HCT116 (cell line): ENCODE results near the gene MRLN. TPM values are rescaled to one million over a fixed set of nuclear protein-coding genes. Genes with fewer than 3 reads are reported as not detected.

Source experiments
- ATAC-seq: fragments of 200-7000 bp; cut with Tn5 transposase; 2 replicates; pipeline ENCODE4 v1.9.1; 2020; ENCODE audit warnings: mild to moderate bottlenecking, moderate library complexity
- BruUV-seq: library from RNA; stranded (reverse); fragments of 400-500 nt; replicated peaks from 2 replicates; lab custom pipeline; 2021; lab: Mats Ljungman, UMichigan
- CTCF ChIA-PET: fragments of 300-600 bp; sonication (Branson Sonifier 250); formaldehyde crosslinking; loops from one replicate; lab custom pipeline; 2021; ENCODE audit warnings: antibody characterized with exemption; lab: Charles Lee
- POLR2A ChIA-PET: fragments of 300-600, 350-600 bp; sonication (Branson Sonifier 250); formaldehyde crosslinking; loops from one replicate; lab custom pipeline; 2021; ENCODE audit warnings: antibody characterized with exemption; lab: Charles Lee
- RAD21 ChIA-PET, 2 experiments: fragments of 300-600 bp; sonication (Branson Sonifier 250); formaldehyde crosslinking; loops; one replicate each; lab custom pipeline; 2023; ENCODE audit warnings: low total read pairs in 2 of 2; ENCODE audit not compliant: uncharacterized antibody in 2 of 2, unreplicated experiment in 2 of 2, low non-redundant PET in 1 of 2; lab: Charles Lee
- DNase-seq: peaks from one replicate; pipeline ENCODE4 v3.0.0-alpha.2; 2010; ENCODE audit warnings: low read depth, low spot score
- H2AFZ ChIP-seq: fragments of 200-600 bp; shearing (Covaris generic), sonication (generic); 2 replicates; pipeline ENCODE4 v1.6.1; 2017; ENCODE audit warnings: low read depth, mixed run types, mixed read lengths, antibody characterized with exemption, low read length; ENCODE audit not compliant: poor library complexity, severe bottlenecking
- H3K27ac ChIP-seq: 2 replicates; pipeline ENCODE4 v1.5.1; 2012; ENCODE audit warnings: low read depth, low read length
- H3K27me3 ChIP-seq: fragments of 200-600 bp; sonication (generic); 2 replicates; pipeline ENCODE4 v1.6.1; 2016; ENCODE audit warnings: mixed run types, low read length, mixed read lengths; ENCODE audit not compliant: insufficient read depth
- H3K36me3 ChIP-seq, 2 experiments: fragments of 200-500 bp in 1 of 2; fragments of 200-600 bp in 1 of 2; sonication (Bioruptor generic) in 1 of 2; sonication (generic) in 1 of 2; 2 replicates each; pipeline versions ENCODE4 v1.5.1 to v1.6.1; 2014 to 2016; ENCODE audit warnings: low read length in 2 of 2, inconsistent platforms in 1 of 2, mixed read lengths in 1 of 2, mixed run types in 1 of 2; ENCODE audit not compliant: insufficient read depth in 2 of 2, control insufficient read depth in 1 of 2
- H3K4me1 ChIP-seq, 2 experiments: fragments of 200-600 bp in 1 of 2; sonication (generic) in 1 of 2; 2 replicates each; pipeline versions ENCODE4 v1.5.1 to v1.6.1; 2012 to 2017; ENCODE audit warnings: low read length in 2 of 2, inconsistent platforms in 1 of 2, mild to moderate bottlenecking in 1 of 2, mixed read lengths in 1 of 2, mixed run types in 1 of 2, moderate library complexity in 1 of 2; ENCODE audit not compliant: insufficient read depth in 2 of 2, control insufficient read depth in 1 of 2
- H3K4me2 ChIP-seq: fragments of 200-600 bp; sonication (generic); 2 replicates; pipeline ENCODE4 v1.6.1; 2017; ENCODE audit warnings: mixed run types, low read length, mixed read lengths
- H3K4me3 ChIP-seq, 2 experiments: fragments of 200-600 bp in 1 of 2; sonication (generic) in 1 of 2; replicated peaks in 1 of 2; 2 replicates each; pipeline ENCODE4 v1.5.1; 2011 to 2016; ENCODE audit warnings: low read length in 2 of 2, control low read depth in 1 of 2, low read depth in 1 of 2, mild to moderate bottlenecking in 1 of 2, mixed read lengths in 1 of 2, mixed run types in 1 of 2
- H3K79me2 ChIP-seq: fragments of 200-600 bp; sonication (generic); 2 replicates; pipeline ENCODE4 v1.6.1; 2017; ENCODE audit warnings: mild to moderate bottlenecking, mixed run types, low read length, moderate library complexity, mixed read lengths; ENCODE audit not compliant: insufficient read depth
- H3K9ac ChIP-seq: fragments of 200-600 bp; sonication (generic); 2 replicates; pipeline ENCODE4 v1.6.1; 2016; ENCODE audit warnings: low read length, mixed read lengths
- H3K9me2 ChIP-seq: fragments of 200-600 bp; sonication (generic), shearing (Covaris generic); 2 replicates; pipeline ENCODE4 v1.6.1; 2017; ENCODE audit warnings: mixed run types, mild to moderate bottlenecking, moderate library complexity; ENCODE audit not compliant: insufficient read depth
- H3K9me3 ChIP-seq, 2 experiments: fragments of 200-500 bp in 1 of 2; fragments of 200-600 bp in 1 of 2; sonication (Bioruptor generic) in 1 of 2; sonication (generic) in 1 of 2; 2 replicates each; pipeline ENCODE4 v1.6.1; 2014 to 2017; ENCODE audit warnings: low read length in 2 of 2, mixed read lengths in 2 of 2, inconsistent platforms in 1 of 2, low read depth in 1 of 2, mild to moderate bottlenecking in 1 of 2, mixed run types in 1 of 2, moderate library complexity in 1 of 2; ENCODE audit not compliant: control insufficient read depth in 1 of 2, insufficient read depth in 1 of 2
- H4K20me1 ChIP-seq: fragments of 200-600 bp; sonication (generic), shearing (Covaris generic); 2 replicates; pipeline ENCODE4 v1.6.1; 2017; ENCODE audit warnings: mixed run types, mild to moderate bottlenecking, moderate library complexity; ENCODE audit not compliant: insufficient read depth
- CBX3 ChIP-seq: IDR thresholded peaks from 2 replicates; pipeline ENCODE4 v1.6.1; 2012; ENCODE audit warnings: low read depth
- CEBPB ChIP-seq: IDR thresholded peaks from 2 replicates; pipeline ENCODE4 v1.6.1; 2012; ENCODE audit warnings: low read depth
- EGR1 ChIP-seq: IDR thresholded peaks from 2 replicates; pipeline ENCODE4 v1.6.1; 2012; ENCODE audit warnings: low read depth
- EZH2 ChIP-seq: fragments of 200-600 bp; sonication (generic); IDR thresholded peaks from 2 replicates; pipeline ENCODE4 v1.6.1; 2017; ENCODE audit warnings: antibody characterized with exemption, mixed run types
- FOSL1 ChIP-seq: IDR thresholded peaks from 2 replicates; pipeline ENCODE4 v1.6.1; 2012; ENCODE audit warnings: low read depth
- POLR2A ChIP-seq: IDR thresholded peaks from 2 replicates; pipeline ENCODE4 v1.7.0; 2011; ENCODE audit warnings: borderline replicate concordance; ENCODE audit not compliant: insufficient read depth, insufficient read length; ENCODE audit errors: extremely low read depth
- POLR2AphosphoS5 ChIP-seq: IDR thresholded peaks from 2 replicates; pipeline ENCODE4 v1.6.1; 2011; ENCODE audit warnings: mild to moderate bottlenecking, low read depth, low read length, moderate library complexity
- RAD21 ChIP-seq: IDR thresholded peaks from 2 replicates; pipeline ENCODE4 v1.6.1; 2012; ENCODE audit warnings: low read depth, mild to moderate bottlenecking
- SIN3A ChIP-seq: IDR thresholded peaks from 2 replicates; pipeline ENCODE4 v1.6.1; 2012; ENCODE audit warnings: low read depth
- SP1 ChIP-seq: IDR thresholded peaks from 2 replicates; pipeline ENCODE4 v1.6.1; 2012; ENCODE audit warnings: low read depth
- SRF ChIP-seq: IDR thresholded peaks from 2 replicates; pipeline ENCODE4 v1.6.1; 2012; ENCODE audit warnings: low read depth
- TCF7L2 ChIP-seq: IDR thresholded peaks from 2 replicates; pipeline ENCODE4 v1.7.0; 2011; ENCODE audit warnings: borderline replicate concordance, inconsistent platforms; ENCODE audit not compliant: insufficient read depth, insufficient read length; ENCODE audit errors: extremely low read depth
- YY1 ChIP-seq: IDR thresholded peaks from 2 replicates; pipeline ENCODE4 v1.6.1; 2011; ENCODE audit warnings: low read length, low read depth, moderate library complexity, mild to moderate bottlenecking; ENCODE audit not compliant: insufficient replicate concordance; ENCODE audit errors: extremely low read depth
- ZFX ChIP-seq: fragments of 450-650 bp; IDR thresholded peaks from 2 replicates; pipeline ENCODE4 v1.6.1; 2017
- intact Hi-C: fragments of 100-400 bp; cut with micrococcal nuclease; formaldehyde crosslinking; loops from 2 replicates; pipeline ENCODE4 v1.10.0; 2022
- total RNA-seq: library from RNA; stranded (reverse); gene quantifications from one replicate; pipeline ENCODE4 v1.2.1, GENCODE V29; 2021; ENCODE audit not compliant: unreplicated experiment
- TF ChIP-seq, protein P1 (sequence below): IDR thresholded peaks from 2 replicates; pipeline ENCODE4 v1.6.1; 2012; ENCODE audit warnings: low read depth
- TF ChIP-seq, protein P2 (sequence below): IDR thresholded peaks from 2 replicates; pipeline ENCODE4 v1.6.1; 2011; ENCODE audit warnings: mild to moderate bottlenecking, low read length, moderate library complexity; ENCODE audit not compliant: insufficient replicate concordance; ENCODE audit errors: extremely low read depth
- TF ChIP-seq, protein P3 (sequence below), 3 experiments: fragments of 200-600 bp in 1 of 3; sonication (generic) in 1 of 3; IDR thresholded peaks in 2 of 3; conservative IDR thresholded peaks in 1 of 3; 2 replicates each; pipeline ENCODE4 v1.5.1; 2012 to 2017; ENCODE audit warnings: low read depth in 2 of 3, low read length in 2 of 3, antibody characterized with exemption in 1 of 3, borderline replicate concordance in 1 of 3, control low read depth in 1 of 3, mild to moderate bottlenecking in 1 of 3, mixed read lengths in 1 of 3, mixed run types in 1 of 3, moderate library complexity in 1 of 3; ENCODE audit not compliant: insufficient read depth in 1 of 3
- TF ChIP-seq, protein P4 (sequence below): IDR thresholded peaks from 2 replicates; pipeline ENCODE4 v1.6.1; 2012

The MRLN gene
- total RNA-seq, 1 experiment from 2014 or later: not detected

DNA sequence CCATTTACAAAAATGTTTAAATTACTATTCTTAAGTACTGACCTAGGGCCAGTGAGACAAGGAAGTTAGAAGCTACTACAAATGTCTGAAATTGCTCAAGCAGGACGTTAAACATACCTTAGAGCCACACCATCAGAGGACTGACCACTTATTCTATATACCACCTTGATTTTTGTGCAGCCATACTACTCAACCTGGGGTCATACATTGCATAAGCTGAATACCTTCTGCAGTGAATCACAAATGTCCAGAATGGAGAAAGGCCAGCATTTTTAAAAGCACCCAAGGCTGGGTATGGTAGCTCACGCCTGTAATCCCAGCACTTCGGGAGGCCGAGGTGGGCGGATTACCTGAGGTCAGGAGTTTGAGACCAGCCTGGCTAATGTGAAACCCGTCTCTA lies 21.2 kb upstream of the MRLN start (continued):
- TF ChIP-seq, protein P1, sequence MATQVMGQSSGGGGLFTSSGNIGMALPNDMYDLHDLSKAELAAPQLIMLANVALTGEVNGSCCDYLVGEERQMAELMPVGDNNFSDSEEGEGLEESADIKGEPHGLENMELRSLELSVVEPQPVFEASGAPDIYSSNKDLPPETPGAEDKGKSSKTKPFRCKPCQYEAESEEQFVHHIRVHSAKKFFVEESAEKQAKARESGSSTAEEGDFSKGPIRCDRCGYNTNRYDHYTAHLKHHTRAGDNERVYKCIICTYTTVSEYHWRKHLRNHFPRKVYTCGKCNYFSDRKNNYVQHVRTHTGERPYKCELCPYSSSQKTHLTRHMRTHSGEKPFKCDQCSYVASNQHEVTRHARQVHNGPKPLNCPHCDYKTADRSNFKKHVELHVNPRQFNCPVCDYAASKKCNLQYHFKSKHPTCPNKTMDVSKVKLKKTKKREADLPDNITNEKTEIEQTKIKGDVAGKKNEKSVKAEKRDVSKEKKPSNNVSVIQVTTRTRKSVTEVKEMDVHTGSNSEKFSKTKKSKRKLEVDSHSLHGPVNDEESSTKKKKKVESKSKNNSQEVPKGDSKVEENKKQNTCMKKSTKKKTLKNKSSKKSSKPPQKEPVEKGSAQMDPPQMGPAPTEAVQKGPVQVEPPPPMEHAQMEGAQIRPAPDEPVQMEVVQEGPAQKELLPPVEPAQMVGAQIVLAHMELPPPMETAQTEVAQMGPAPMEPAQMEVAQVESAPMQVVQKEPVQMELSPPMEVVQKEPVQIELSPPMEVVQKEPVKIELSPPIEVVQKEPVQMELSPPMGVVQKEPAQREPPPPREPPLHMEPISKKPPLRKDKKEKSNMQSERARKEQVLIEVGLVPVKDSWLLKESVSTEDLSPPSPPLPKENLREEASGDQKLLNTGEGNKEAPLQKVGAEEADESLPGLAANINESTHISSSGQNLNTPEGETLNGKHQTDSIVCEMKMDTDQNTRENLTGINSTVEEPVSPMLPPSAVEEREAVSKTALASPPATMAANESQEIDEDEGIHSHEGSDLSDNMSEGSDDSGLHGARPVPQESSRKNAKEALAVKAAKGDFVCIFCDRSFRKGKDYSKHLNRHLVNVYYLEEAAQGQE: no peak
- no peak for TF ChIP-seq ZFX

DNA sequence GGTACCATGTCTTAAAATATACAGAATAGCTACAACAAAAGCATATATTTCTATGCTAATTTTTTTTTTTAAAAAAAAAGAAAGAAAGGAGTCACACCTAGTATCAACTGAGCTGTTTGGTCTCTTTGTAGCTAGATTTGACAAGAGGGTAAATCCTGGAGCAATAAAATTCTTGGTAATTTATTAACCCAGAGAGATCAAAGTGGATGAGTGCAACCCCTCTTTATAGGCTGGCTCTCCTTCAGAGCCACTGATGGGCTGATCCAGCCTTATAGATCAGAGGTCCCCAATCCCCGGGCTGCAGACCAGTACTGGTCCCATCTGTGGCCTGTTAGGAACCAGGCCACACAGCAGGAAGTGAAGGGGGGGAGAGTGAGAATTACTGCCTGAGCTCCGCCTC lies 19.8 kb upstream of the MRLN start:
- H3K9me3 ChIP-seq: no peaks in the 10 kb centered on the region
- no peaks in the 10 kb centered on the region for H4K20me1 ChIP-seq
- ChIA-PET POLR2A (no interaction called here), RAD21 (no interaction called here), CTCF (no interaction called here)
- no peak for ATAC-seq
- no peak overlapping the region for H3K4me2 ChIP-seq
- H3K36me3 ChIP-seq: no peaks in the 10 kb centered on the region
- no peaks in the 10 kb centered on the region for H3K79me2 ChIP-seq
- H3K9ac ChIP-seq: no peak overlapping the region
- no peak overlapping the region for H3K4me3 ChIP-seq
- no peaks in the 10 kb centered on the region for H3K9me2 ChIP-seq
- H2AFZ ChIP-seq: no peak overlapping the region
- H3K27ac ChIP-seq: no peak overlapping the region
- no peak for DNase-seq
- H3K4me1 ChIP-seq: no peaks in the 10 kb centered on the region
- intact Hi-C loops: no loop called here
- H3K27me3 ChIP-seq: no peaks in the 10 kb centered on the region
- no TSS peak for BruUV-seq
- TF ChIP-seq POLR2A (no peak), EZH2 (no peak), POLR2AphosphoS5 (no peak), ZFX (no peak), FOSL1 (no peak), SIN3A (no peak), RAD21 (no peak), SRF (no peak), SP1 (no peak), EGR1 (no peak), CBX3 (no peak), CEBPB (no peak), YY1 (no peak), TCF7L2 (no peak)
- TF ChIP-seq, protein P2, sequence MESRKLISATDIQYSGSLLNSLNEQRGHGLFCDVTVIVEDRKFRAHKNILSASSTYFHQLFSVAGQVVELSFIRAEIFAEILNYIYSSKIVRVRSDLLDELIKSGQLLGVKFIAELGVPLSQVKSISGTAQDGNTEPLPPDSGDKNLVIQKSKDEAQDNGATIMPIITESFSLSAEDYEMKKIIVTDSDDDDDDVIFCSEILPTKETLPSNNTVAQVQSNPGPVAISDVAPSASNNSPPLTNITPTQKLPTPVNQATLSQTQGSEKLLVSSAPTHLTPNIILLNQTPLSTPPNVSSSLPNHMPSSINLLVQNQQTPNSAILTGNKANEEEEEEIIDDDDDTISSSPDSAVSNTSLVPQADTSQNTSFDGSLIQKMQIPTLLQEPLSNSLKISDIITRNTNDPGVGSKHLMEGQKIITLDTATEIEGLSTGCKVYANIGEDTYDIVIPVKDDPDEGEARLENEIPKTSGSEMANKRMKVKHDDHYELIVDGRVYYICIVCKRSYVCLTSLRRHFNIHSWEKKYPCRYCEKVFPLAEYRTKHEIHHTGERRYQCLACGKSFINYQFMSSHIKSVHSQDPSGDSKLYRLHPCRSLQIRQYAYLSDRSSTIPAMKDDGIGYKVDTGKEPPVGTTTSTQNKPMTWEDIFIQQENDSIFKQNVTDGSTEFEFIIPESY: no peak
- TF ChIP-seq, protein P3, sequence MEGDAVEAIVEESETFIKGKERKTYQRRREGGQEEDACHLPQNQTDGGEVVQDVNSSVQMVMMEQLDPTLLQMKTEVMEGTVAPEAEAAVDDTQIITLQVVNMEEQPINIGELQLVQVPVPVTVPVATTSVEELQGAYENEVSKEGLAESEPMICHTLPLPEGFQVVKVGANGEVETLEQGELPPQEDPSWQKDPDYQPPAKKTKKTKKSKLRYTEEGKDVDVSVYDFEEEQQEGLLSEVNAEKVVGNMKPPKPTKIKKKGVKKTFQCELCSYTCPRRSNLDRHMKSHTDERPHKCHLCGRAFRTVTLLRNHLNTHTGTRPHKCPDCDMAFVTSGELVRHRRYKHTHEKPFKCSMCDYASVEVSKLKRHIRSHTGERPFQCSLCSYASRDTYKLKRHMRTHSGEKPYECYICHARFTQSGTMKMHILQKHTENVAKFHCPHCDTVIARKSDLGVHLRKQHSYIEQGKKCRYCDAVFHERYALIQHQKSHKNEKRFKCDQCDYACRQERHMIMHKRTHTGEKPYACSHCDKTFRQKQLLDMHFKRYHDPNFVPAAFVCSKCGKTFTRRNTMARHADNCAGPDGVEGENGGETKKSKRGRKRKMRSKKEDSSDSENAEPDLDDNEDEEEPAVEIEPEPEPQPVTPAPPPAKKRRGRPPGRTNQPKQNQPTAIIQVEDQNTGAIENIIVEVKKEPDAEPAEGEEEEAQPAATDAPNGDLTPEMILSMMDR (IDR thresholded peaks at IDR 0.05 in 2 of 3, conservative IDR thresholded peaks at IDR 0.05 in 1 of 3; ENCODE audit: borderline replicate concordance in 1 of 3, insufficient read depth in 1 of 3, low read depth in 2 of 3, low read length in 2 of 3): no peak
- TF ChIP-seq, protein P4, sequence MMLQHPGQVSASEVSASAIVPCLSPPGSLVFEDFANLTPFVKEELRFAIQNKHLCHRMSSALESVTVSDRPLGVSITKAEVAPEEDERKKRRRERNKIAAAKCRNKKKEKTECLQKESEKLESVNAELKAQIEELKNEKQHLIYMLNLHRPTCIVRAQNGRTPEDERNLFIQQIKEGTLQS: no peak
